Subcutaneous abdominal adipose tissue (tissue), 5 donors: ENCODE results near the gene LPP.

Experiments used
- H3K27ac ChIP-seq: one replicate; pipeline ENCODE4 v1.7.0; 2013; ENCODE audit warnings: low read depth, mild to moderate bottlenecking, inconsistent platforms, low read length, moderate library complexity
- H3K27me3 ChIP-seq, 5 donors: one replicate each; pipeline ENCODE4 v1.7.0; 2013; ENCODE audit warnings: low read length in 5 of 5, inconsistent platforms in 1 of 5; ENCODE audit not compliant: control insufficient read depth in 5 of 5, insufficient read depth in 4 of 5
- H3K36me3 ChIP-seq, 5 donors: one replicate each; pipeline ENCODE4 v1.7.0; 2013; ENCODE audit warnings: low read length in 5 of 5; ENCODE audit not compliant: control insufficient read depth in 5 of 5, insufficient read depth in 5 of 5
- H3K4me1 ChIP-seq, 5 donors: one replicate each; pipeline ENCODE4 v1.7.0; 2013; ENCODE audit warnings: low read length in 5 of 5, mild to moderate bottlenecking in 3 of 5, moderate library complexity in 1 of 5; ENCODE audit not compliant: control insufficient read depth in 5 of 5, insufficient read depth in 5 of 5
- H3K4me3 ChIP-seq, 5 donors: one replicate each; pipeline ENCODE4 v1.7.0; 2013; ENCODE audit warnings: low read length in 5 of 5, low read depth in 1 of 5
- H3K9ac ChIP-seq, 5 donors: one replicate each; pipeline ENCODE4 v1.7.0; 2013; ENCODE audit warnings: low read length in 5 of 5, mild to moderate bottlenecking in 4 of 5, moderate library complexity in 3 of 5
- H3K9me3 ChIP-seq, 5 donors: one replicate each; pipeline ENCODE4 v1.7.0; 2013; ENCODE audit warnings: low read length in 5 of 5; ENCODE audit not compliant: control insufficient read depth in 5 of 5
- donor health status: healthy.
- donor health status: healthy.
- donor health status: healthy.
- donor health status: healthy.
- donor health status: healthy.

The LPP gene

DNA sequence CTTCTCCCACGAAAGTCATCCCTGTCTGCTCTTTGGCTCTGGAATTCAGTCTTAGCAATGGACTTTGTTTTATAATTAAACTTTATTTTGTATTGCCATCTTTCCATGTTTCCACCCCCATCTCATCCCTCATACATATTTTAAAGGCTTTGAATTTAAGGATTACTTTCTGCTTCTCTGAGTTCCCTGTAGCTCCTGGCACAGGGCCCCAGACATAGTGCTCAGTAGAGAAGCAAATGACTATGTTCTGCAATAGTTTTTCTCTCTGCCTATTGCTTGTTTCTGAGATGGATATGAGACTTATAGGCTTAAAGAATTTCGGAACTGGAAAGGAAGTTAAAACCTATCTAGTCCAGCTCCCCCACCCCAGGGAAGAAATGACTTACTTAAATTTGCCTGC, 197.0 kb downstream of the LPP start:
- H3K4me1 ChIP-seq = peaks cover 7 to 25% (median 21%) of the 10 kb centered on the region in 5 donors
- peaks cover 0 to 4% (median 0%) of the 10 kb centered on the region in 5 donors for H3K36me3 ChIP-seq
- H3K9ac ChIP-seq = no peak overlapping the region
- no peak overlapping the region for H3K27ac ChIP-seq
- no peaks in the 10 kb centered on the region for H3K27me3 ChIP-seq
- no peak overlapping the region for H3K4me3 ChIP-seq
- no peaks in the 10 kb centered on the region for H3K9me3 ChIP-seq

- no peak overlapping the region for H3K27ac ChIP-seq
- H3K4me3 ChIP-seq = no peak overlapping the region
- H3K9me3 ChIP-seq = no peaks in the 10 kb centered on the region
- peaks cover 0 to 4% (median 0%) of the 10 kb centered on the region in 5 donors for H3K36me3 ChIP-seq
- no peaks in the 10 kb centered on the region for H3K27me3 ChIP-seq
- H3K9ac ChIP-seq = no peak overlapping the region
- peaks cover 7 to 25% (median 21%) of the 10 kb centered on the region in 5 donors for H3K4me1 ChIP-seq
Observed at GRCh38 chr3:188351648-188352047, 197.7 kb downstream of the LPP start.

- no peak overlapping the region for H3K27ac ChIP-seq
- peaks cover 7 to 25% (median 21%) of the 10 kb centered on the region in 5 donors for H3K4me1 ChIP-seq
- H3K9ac ChIP-seq = no peak overlapping the region
- no peak overlapping the region for H3K4me3 ChIP-seq
- peaks cover 0 to 4% (median 0%) of the 10 kb centered on the region in 5 donors for H3K36me3 ChIP-seq
- no peaks in the 10 kb centered on the region for H3K27me3 ChIP-seq
- no peaks in the 10 kb centered on the region for H3K9me3 ChIP-seq
Observed at GRCh38 chr3:188352196-188352927, 198.4 kb downstream of the LPP start.

GRCh38 chr3:188353426-188353825, 199.5 kb downstream of the LPP start:
- Histone ChIP-seq H3K27me3 (no peaks in the 10 kb centered on the region), H3K9me3 (no peaks in the 10 kb centered on the region), H3K9ac (no peak overlapping the region), H3K4me3 (no peak overlapping the region), H3K27ac (no peak overlapping the region), H3K36me3 (peaks cover 0 to 4% (median 0%) of the 10 kb centered on the region in 5 donors), H3K4me1 (peaks cover 4 to 22% (median 20%) of the 10 kb centered on the region in 5 donors)

DNA sequence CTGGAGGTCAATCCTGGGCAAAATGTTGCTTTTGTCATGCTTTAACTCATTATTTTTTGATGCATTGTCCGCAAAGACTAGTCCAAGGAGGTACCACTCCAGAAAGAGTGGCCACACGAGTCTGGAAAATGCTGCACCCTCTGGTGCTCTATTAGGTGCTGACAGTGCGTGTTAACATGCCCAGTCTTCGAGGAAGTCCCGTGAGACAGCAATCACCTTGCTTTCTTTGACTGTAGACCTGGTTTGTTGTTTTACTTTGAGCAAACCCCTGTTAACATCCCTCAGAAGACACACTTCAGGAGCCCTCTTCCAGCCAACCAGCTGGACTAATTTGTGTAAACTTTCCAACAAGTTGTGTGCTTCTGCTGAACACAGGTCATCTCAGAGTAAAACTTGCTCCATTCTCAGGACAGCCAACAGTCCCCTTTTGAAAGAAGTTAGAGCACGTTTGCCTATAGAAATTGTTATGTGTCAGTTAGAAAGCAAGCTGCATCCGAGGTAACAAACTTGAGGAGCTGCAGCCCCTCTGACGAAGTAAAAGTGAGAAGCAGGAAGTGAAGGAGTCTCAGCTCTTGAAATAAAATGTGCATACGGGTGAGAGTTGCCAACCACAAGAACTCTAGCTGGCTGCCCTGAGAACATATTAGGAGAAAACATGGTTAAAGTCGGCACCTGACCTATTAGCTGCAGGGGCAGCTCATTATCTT, 205.0 kb downstream of the LPP start:
- H3K9ac ChIP-seq = no peak overlapping the region
- no peak overlapping the region for H3K4me3 ChIP-seq
- H3K27me3 ChIP-seq = no peaks in the 10 kb centered on the region
- no peaks in the 10 kb centered on the region for H3K9me3 ChIP-seq
- H3K36me3 ChIP-seq = no peaks in the 10 kb centered on the region
- no peak overlapping the region for H3K27ac ChIP-seq
- peaks cover 0 to 14% (median 4%) of the 10 kb centered on the region in 5 donors for H3K4me1 ChIP-seq

GRCh38 chr3:188360364-188360881, 206.5 kb downstream of the LPP start:
- no peak overlapping the region for H3K4me3 ChIP-seq
- no peaks in the 10 kb centered on the region for H3K9me3 ChIP-seq

DNA sequence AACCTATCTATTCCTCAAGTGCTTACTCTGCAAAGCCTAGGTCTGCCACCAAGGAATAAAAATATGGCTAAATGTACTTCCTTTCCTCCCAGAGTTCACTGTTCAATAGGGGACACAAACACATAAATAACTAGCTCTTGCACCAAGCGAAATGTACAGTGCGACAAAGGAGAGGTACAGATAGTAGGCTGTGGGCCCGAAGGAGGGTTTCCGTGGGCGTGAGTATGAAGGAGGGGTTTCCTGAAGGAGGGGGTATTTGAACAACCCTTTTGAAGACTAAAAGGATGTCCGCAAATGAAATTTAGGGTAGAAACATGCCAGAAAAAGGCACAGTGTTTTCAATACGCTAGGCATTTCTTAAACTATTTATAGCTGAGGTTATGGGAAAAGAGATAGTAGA, 207.9 kb downstream of the LPP start:
- Histone ChIP-seq H3K36me3 (no peaks in the 10 kb centered on the region), H3K9me3 (no peaks in the 10 kb centered on the region), H3K9ac (no peak overlapping the region), H3K4me3 (no peak overlapping the region), H3K27ac (no peak overlapping the region), H3K27me3 (no peaks in the 10 kb centered on the region), H3K4me1 (peaks cover 0 to 28% (median 8%) of the 10 kb centered on the region in 5 donors)

More at GRCh38 chr3:188360364-188360881, 206.5 kb downstream of the LPP start:
- Histone ChIP-seq H3K4me1 (peaks cover 0 to 18% (median 4%) of the 10 kb centered on the region in 5 donors), H3K36me3 (no peaks in the 10 kb centered on the region), H3K9ac (no peak overlapping the region), H3K27me3 (no peaks in the 10 kb centered on the region), H3K27ac (no peak overlapping the region)

GRCh38 chr3:188362405-188362831, 208.5 kb downstream of the LPP start:
- H3K27ac ChIP-seq = no peak overlapping the region
- H3K4me3 ChIP-seq = no peak overlapping the region
- peaks cover 0 to 28% (median 8%) of the 10 kb centered on the region in 5 donors for H3K4me1 ChIP-seq
- no peaks in the 10 kb centered on the region for H3K36me3 ChIP-seq
- no peaks in the 10 kb centered on the region for H3K9me3 ChIP-seq
- H3K9ac ChIP-seq = no peak overlapping the region
- no peaks in the 10 kb centered on the region for H3K27me3 ChIP-seq

DNA sequence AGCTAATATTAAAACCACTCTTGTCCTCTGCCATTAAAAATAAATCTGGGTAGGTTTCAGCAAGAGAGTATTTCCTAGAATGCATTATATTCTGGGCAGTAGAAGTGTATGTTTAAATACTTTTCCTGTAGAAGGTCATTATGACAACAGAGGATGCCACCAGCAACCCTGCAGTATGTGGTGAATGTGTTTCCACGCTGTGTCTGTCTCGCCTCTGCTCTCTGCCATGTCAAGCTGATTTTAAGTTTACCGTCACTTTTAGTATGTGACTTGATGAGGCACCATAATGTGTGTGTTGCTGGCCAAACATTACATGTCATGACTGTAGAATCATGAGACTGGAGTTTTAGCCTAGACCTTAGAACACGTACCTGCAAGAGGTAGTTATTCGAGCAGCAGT, 211.2 kb downstream of the LPP start:
- Histone ChIP-seq H3K4me1 (peaks cover 0 to 14% (median 6%) of the 10 kb centered on the region in 5 donors), H3K4me3 (no peak overlapping the region), H3K9ac (no peak overlapping the region), H3K27ac (no peak overlapping the region), H3K36me3 (no peaks in the 10 kb centered on the region), H3K9me3 (no peaks in the 10 kb centered on the region), H3K27me3 (no peaks in the 10 kb centered on the region)
